Calu3 (cell line): ENCODE results near the gene CEP97. TPM values are rescaled to one million over a fixed set of nuclear protein-coding genes. Genes with fewer than 3 reads are reported as not detected.

Experiments
- BruUV-seq: library from RNA; stranded (reverse); fragments of 400-500 nt; replicated peaks from 2 replicates; lab custom pipeline; 2021; lab: Mats Ljungman, UMichigan
- CTCF ChIA-PET: fragments of 300-600 bp; sonication (Branson Sonifier 250); formaldehyde crosslinking; loops from one replicate; lab custom pipeline; 2022; ENCODE audit warnings: antibody characterized with exemption; lab: Charles Lee
- DNase-seq: peaks from one replicate; pipeline ENCODE4 v3.0.0; 2022
- H3K27ac Mint-ChIP-seq: one replicate; pipeline ENCODE4 v1.8.0; 2022; ENCODE audit warnings: mixed read lengths; ENCODE audit not compliant: unreplicated experiment
- H3K27me3 Mint-ChIP-seq: one replicate; pipeline ENCODE4 v1.8.0; 2022; ENCODE audit warnings: mixed read lengths; ENCODE audit not compliant: unreplicated experiment
- H3K36me3 Mint-ChIP-seq: one replicate; pipeline ENCODE4 v1.8.0; 2022; ENCODE audit warnings: mild to moderate bottlenecking, moderate library complexity, mixed read lengths; ENCODE audit not compliant: insufficient read depth, unreplicated experiment
- H3K4me1 Mint-ChIP-seq: one replicate; pipeline ENCODE4 v1.8.0; 2022; ENCODE audit warnings: mild to moderate bottlenecking, low read depth, mixed read lengths; ENCODE audit not compliant: unreplicated experiment
- H3K4me3 Mint-ChIP-seq: one replicate; pipeline ENCODE4 v1.8.0; 2022; ENCODE audit warnings: mild to moderate bottlenecking, low read depth, moderate library complexity, mixed read lengths; ENCODE audit not compliant: unreplicated experiment
- H3K9me3 Mint-ChIP-seq: one replicate; pipeline ENCODE4 v1.8.0; 2022; ENCODE audit warnings: low read depth, mixed read lengths; ENCODE audit not compliant: unreplicated experiment
- CTCF ChIP-seq: fragments of 200-600 bp; IDR thresholded peaks from one replicate; pipeline ENCODE4 v1.8.0; 2022; ENCODE audit warnings: antibody characterized with exemption; ENCODE audit not compliant: unreplicated experiment
- intact Hi-C: fragments of 100-400 bp; cut with micrococcal nuclease; formaldehyde crosslinking; loops from one replicate; pipeline ENCODE4 v1.10.0; 2022; ENCODE audit not compliant: unreplicated experiment
- total RNA-seq: library from RNA; stranded (reverse); gene quantifications from 2 replicates; pipeline ENCODE4 v1.2.3, GENCODE V29; 2022

The CEP97 gene
- total RNA-seq, 1 experiment from 2014 or later = 5.4 TPM

DNA sequence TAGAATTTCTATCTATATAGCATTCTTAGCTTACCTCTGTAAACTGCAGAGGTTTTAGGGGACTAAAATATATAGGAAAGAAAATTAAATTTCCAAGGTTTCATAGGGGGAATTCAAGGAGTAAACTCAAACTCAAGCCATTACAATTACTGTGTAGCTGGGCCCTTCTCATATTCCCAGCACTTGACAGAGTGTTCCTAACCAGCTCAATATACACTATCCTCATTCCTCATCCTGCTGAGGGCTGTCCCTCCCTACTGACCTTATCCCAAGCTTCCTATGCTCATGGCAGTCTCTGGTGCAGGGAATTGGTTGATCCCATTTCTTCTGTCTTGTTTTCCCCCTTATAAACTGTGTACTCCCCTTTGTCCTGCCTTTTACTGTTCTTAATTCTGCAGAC, 88.5 kb downstream of the CEP97 start:
- H3K27ac Mint-ChIP-seq = no peak overlapping the region
- H3K4me3 Mint-ChIP-seq = no peak overlapping the region
- H3K27me3 Mint-ChIP-seq = no peaks in the 10 kb centered on the region
- intact Hi-C loops = loop anchor here (1.0 to 5.0 kb wide), 4 partner anchors 34 to 412 kb away; partner anchors contain the start of gene NFKBIZ
- no peak for DNase-seq
- H3K4me1 Mint-ChIP-seq = peaks cover 13% of the 10 kb centered on the region
- H3K36me3 Mint-ChIP-seq = no peaks in the 10 kb centered on the region
- BruUV-seq = no TSS peak
- H3K9me3 Mint-ChIP-seq = no peaks in the 10 kb centered on the region
- CTCF ChIA-PET = interaction anchor here (1.5 to 4.4 kb wide), 2 partner anchors 413 to 416 kb away, joined by 6 to 29 read pairs; no protein-coding TSS in a partner anchor
- TF ChIP-seq CTCF = no peak

- no TSS peak for BruUV-seq
- TF ChIP-seq CTCF = no peak
- Mint-ChIP-seq H3K4me1 (peaks cover 13% of the 10 kb centered on the region), H3K27ac (no peak overlapping the region), H3K36me3 (no peaks in the 10 kb centered on the region), H3K4me3 (no peak overlapping the region), H3K27me3 (no peaks in the 10 kb centered on the region), H3K9me3 (no peaks in the 10 kb centered on the region)
- intact Hi-C loops = loop anchor here (1.0 to 5.0 kb wide), 5 partner anchors 33 to 411 kb away; partner anchors contain the start of gene NFKBIZ
- DNase-seq = no peak
- CTCF ChIA-PET = interaction anchor here (0.6 to 2.1 kb wide), 4 partner anchors 361 to 840 kb away, joined by 3 to 29 read pairs (median 4); no protein-coding TSS in a partner anchor
These were observed 89.5 kb downstream of the CEP97 start for GRCh38 chr3:101813817-101814440.

DNA sequence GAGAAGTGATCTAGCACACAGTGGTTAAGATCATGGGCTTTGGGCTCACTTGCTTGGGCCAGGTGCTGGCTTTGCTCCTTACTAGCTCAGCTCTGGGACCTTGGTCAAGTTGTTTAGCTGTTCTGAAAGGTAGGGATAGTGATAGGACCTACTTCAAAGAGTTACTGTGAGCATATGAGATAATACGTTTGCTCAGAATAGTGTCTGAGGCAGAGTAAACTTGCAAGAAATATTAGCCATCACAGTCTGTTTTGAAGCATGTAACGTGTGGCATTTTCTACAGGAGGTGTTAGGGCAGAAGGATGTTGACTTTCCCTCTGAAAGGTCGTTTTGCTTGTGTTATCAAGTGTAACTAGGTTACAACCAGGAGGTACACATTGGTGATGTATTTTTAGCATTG, 90.4 kb downstream of the CEP97 start:
- no TSS peak for BruUV-seq
- Mint-ChIP-seq H3K9me3 (no peaks in the 10 kb centered on the region), H3K4me1 (peaks cover 13% of the 10 kb centered on the region), H3K4me3 (no peak overlapping the region), H3K27ac (no peak overlapping the region), H3K27me3 (no peaks in the 10 kb centered on the region), H3K36me3 (no peaks in the 10 kb centered on the region)
- DNase-seq = no peak
- CTCF ChIA-PET = interaction anchor here (0.6 to 2.1 kb wide), 4 partner anchors 42 to 411 kb away, joined by 3 to 29 read pairs (median 4); no protein-coding TSS in a partner anchor
- intact Hi-C loops = loop anchor here (1.0 to 5.0 kb wide), 4 partner anchors 32 to 367 kb away; partner anchors contain the start of gene NFKBIZ
- no peak for TF ChIP-seq CTCF

- Mint-ChIP-seq H3K4me3 (no peak overlapping the region), H3K36me3 (no peaks in the 10 kb centered on the region), H3K27me3 (no peaks in the 10 kb centered on the region), H3K4me1 (peaks cover 13% of the 10 kb centered on the region), H3K9me3 (no peaks in the 10 kb centered on the region), H3K27ac (no peak overlapping the region)
- DNase-seq = no peak
- intact Hi-C loops = no loop called here
- no TSS peak for BruUV-seq
- TF ChIP-seq CTCF = no peak
- CTCF ChIA-PET = interaction anchor here (0.9 to 1.7 kb wide), 2 partner anchors 286 to 409 kb away, joined by 3 to 5 read pairs; no protein-coding TSS in a partner anchor
These were observed 92.1 kb downstream of the CEP97 start for GRCh38 chr3:101816215-101817149.
